ENCODE results near the gene NAPB.

NAPB gene

DNA sequence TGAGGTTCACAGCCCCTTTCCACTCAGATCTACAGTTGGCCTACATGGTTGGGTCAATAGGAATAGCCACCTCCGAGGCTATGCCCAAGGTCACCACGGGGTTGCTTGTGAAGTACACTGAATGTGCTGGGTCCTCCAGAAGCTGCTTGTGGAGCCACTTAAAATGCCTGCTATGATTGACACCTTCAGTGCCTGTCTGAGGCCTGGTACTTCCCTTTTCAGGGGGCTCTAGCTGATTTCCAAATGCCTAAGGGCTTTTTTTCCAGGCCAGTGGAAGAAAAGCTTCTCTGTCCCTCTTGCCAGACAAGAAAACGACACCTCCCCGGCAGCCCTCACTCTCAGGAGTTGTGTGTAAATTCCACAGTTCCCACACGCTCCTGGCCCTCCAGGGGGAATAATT lies 77.0 kb downstream of the NAPB start:
- DNase-seq (ENCODE audit: low spot score) = no peak

DNA sequence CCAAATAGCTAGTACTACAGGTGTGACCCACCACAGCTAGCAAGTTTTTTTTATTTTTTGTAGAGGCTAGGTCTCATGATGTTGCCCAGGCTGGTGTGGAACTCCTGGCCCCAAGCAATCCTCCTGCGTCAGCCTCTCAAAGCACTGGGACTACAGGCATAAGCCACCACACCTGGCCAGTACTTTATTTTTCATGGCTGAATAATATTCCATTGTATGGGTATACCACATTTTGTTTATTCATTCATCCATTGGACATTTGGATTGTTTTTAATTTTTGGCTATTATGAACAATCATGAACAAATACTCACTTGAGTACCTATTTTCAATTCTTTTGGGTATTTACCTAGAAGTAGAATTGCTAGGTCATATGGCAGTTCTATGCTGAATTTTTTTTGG lies 77.7 kb downstream of the NAPB start:
- DNase-seq (ENCODE audit: low spot score) = no peak

DNA sequence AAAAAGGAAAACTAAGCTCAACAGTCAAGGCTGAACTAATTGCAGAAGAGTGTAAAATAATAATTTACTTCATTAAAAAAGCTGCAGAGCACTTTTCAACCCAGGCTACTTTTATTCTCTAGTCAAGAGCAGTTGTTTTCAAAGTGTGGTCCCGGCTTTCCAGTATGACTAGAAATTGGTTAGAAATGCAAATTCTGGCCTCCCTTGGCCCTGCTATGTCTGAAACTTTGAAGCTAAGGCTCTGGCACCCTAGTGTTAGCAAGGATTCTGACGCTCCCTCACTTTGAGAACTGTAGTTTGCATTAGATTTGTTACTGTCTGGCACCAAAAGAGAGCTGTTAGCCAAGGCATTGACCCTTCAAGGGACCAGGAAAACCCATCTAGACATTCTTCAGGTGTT lies 80.2 kb downstream of the NAPB start:
- DNase-seq (ENCODE audit: low spot score) = no peak

DNA sequence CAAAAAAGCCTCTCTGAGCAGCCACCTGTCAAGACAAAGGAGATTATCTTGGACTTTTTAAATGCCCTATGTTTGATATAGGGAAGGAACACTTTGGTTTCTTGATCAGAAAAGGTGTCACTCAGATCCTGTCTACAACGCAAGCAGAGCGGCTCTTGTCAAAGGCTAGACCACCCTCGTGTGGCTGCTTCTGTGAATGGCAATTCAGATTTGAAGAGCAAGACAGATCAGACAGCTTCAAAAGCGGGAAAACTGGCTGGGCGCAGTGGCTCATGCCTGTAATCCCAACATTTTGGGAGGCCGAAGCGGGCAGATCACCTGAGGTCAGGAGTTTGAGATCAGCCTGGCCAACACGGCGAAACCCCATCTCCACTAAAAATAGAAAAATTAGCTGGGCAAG lies 80.8 kb downstream of the NAPB start:
- DNase-seq (ENCODE audit: low spot score) = peak; percentile 34

DNA sequence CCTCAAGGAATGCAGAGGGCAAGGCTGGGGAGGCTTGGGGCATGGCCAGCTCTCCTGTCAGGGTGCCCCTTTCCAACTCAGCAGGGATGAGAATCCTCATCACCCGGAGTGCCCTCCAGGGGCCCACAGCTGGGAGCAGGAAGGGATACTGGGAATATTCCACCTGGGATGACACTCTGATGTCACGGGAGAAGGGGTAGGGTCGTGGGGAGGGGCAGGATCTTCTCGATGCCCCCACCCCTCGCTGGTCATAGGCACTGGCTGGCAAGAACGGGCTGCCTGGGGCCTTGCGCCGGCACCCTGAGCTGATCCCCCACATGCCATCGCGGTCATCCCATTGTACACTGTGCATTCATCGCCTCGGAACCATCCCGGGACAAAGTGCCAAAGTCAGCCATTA lies 81.3 kb downstream of the NAPB start:
- DNase-seq (ENCODE audit: low spot score) = no peak

DNA sequence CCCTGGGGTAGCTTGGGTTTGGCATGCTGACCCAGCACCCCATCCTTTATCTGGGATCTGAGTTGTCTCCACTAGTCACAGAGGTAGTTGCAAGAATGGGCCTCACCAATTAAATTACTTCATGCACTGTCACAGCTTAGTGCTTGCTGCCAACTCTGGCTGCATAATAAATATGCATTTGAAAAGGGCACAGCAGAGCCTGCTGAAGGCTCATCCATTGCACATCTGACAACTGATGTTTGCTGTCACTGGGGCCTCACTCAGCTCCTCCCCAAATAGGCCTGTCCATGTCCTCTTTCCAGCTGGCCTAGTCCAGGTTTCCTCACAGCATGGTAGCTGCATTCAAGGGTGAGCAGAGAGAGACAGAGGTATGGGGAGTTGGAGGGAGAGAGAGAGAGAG lies 84.0 kb downstream of the NAPB start:
- no peak for DNase-seq (ENCODE audit: low spot score)

DNA sequence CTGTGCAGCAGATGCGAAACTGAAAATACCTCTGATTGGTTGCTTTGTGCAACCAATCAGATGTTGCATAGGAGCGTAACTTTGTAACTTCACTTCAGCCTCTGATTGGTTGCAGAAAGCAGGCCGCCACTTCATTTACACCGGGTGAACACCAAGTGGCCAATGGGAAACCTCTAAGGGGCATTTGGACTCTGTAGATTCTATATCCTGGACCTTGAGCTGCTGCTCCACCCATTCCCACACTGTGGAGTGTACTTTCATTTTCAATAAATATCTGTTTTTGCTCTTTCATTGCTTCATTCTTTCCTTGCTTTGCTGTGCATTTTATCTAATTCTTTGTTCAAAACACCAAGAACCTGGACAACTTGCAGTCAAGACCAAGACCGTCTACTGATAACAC lies 84.8 kb downstream of the NAPB start:
- no peak for DNase-seq (ENCODE audit: low spot score)

DNA sequence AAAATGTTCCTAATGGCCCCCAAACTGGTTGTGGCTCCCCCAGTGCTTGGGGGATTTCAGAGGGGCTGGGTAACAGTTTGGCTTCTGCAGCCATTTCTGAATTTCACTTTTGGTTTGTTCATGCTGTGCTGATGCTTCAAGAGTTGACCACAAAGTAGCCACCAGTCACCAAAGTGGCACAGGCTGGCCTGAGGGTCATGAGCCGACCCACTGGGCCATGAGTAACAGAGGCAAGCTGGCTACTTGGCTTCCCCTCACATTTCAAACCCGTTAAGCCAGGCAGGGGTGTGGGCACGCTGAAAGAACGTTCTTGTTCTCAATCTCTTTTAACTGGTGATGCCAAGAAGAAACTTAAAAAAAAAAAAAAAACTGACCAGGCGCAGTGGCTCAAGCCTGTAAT lies 85.8 kb downstream of the NAPB start:
- DNase-seq (ENCODE audit: low spot score) = no peak

DNA sequence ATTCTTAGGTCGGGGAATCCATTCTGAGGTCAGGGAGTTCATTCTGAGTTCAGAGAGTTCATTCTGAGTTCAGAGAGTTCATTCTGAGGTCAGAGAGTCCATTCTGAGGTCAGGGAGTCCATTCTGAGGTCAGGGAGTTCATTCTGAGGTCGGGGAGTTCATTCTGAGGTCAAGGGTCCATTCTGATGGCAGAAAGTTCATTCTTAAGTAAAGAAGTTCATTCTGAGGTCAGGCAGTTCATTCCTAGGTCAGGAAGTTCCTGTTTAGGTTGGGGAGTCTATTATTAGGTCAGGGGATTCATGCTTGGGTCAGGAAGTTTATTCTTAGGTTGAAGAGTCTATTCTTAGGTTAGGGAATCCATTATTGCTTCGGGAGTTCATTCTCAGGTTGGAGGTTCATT lies 87.2 kb downstream of the NAPB start:
- DNase-seq (ENCODE audit: low spot score) = no peak

DNA sequence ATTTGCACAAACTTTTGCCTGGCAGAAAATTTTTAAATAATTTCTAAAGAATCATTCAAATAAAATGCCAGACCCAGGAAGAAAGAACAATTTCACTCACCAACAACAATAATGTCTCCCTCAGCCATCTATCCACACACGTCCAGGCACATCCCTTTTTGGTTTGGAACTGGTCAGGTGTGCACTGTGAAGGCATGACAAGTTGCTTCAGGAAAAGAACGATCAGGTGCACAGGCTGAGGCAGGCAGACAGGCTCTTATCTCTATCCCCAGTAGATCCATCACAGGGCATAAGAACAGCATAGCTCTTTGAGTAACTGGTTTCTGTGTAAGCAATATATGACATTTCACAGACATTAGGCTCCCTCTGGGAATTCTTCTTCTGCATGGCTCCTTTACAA lies 88.8 kb downstream of the NAPB start:
- DNase-seq (ENCODE audit: low spot score) = no peak

DNA sequence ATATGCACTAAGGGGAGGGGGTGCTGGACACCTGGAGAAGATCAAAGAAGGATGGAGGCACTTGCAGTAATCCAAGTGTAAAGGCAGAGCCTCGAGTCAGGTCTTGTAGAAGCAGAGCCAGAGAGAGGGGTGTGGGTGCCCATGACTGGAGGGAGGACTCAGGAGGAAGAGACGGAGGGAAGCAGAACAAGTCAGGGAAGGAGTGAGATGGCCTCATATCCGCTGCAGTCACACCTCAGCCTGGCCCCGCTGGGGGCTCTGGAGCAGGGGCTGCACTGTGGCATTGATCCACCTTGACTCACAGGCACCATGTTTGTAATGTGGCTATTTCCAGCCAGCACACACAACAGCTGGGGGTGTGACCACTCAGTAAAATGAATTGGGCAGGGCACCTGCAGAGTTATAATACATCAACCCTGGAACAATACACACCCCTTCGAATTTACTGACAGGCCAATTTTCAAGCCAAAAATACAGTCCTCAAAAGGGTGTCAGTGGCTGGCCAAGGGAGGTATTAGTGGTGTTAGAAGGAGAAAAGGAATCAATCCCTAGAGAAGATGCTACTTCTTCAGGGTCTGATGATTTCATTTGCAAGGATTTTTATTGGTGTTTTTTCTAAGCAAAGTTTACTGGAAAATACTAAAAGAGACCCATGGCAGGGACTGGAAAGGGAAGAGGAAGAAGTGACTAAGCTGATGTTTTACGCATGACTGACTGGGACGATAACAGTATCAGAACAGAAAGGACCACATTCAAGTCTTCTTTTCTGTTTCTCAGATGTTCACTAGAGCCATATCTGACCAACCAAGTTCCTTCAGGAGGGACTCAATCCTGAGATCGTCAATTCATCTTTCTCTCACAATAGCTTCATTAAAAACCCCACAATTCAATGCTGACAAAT lies 89.6 kb downstream of the NAPB start:
- DNase-seq (ENCODE audit: low spot score) = no peak

DNA sequence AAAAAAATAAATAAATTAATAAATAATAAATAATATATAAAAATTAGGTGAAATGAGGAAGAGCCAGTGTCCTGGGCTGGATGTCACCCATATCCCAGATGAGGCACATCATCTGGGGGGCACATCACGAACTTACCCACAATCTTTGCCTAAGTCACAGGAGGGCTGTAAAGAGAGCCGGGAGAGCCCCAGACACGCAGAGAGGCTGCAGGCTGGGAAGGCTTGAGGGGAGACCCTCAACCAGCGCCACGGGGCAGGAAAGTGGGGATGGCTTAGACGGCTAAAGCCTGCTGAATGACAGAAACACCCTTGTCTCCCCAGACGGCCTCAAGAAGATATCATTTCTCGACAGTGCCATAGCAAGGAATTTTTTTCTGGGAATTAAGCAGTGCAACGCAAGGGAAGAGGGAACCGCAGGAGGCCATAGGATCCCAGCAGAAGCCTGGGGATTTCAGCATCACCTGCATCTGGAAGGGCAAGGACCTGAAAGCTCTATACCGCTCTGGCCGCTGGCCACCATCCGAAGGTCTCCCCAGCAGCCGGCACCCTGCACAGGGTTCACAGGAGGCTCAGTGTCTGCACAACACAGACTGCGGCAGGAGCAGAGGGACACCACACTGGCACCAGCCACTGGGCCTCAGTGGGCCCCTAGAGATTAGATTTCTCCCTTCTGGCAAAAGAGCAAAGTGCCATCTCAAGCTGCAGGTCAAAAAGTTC lies 93.5 kb downstream of the NAPB start:
- no peak for DNase-seq (ENCODE audit: low spot score)

DNA sequence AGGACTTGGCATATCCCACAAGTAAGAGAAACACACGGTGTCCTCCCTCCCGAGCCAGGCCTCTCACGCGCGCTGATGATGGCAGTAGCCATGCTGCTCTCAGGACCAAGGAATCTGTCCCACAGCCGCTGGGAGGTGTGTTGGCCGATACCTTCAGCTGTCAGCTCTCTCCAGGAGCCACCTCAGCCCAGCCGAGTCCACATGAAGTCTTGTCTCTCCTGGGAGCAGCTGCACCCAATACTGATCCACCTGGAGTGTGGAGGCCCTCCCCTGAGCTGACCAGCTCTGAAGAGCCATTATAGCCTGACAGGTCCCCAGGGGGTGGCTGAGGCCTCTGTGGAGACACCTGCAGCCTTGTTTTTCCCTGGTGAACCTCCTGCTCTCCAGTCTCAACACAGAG lies 94.5 kb downstream of the NAPB start:
- no peak for DNase-seq (ENCODE audit: low spot score)

DNA sequence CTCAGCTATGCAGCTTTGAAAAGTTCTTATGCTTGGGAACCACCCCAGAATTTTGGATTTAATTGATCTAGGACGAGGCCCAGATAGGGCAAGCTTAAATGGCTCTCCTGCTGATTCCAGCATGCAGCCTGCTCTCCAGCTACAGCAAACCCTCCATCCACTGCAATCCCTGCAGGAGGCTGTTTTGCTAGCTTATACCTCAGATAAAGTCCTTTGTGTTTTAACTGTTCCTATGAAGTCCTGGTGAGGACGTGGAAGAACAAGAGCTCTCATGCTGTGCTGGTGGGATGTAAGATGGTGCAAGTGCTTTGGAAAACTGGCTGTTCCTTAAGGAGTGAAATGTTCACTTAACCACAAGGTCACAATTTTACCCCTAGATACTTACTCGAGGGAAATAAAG lies 96.2 kb downstream of the NAPB start:
- DNase-seq (ENCODE audit: low spot score) = no peak

Data from hematopoietic multipotent progenitor cell treated with erythropoietin and hydrocortisone succinate and interleukin-3 and kit ligand, for 17 days (in vitro differentiated cells).